ENCODE data around the gene MYH2. TPM values are rescaled to one million over a fixed set of nuclear protein-coding genes. Genes with fewer than 3 reads are reported as not detected.
"Not testable (repeated sequence)": the region's sequence is repeated elsewhere in the genome, so short reads cannot be mapped to it uniquely, and the experiment has no call there.

MYH2 gene
- polyA plus RNA-seq, 2 donors: 0.02 TPM; not detected in 1

DNA sequence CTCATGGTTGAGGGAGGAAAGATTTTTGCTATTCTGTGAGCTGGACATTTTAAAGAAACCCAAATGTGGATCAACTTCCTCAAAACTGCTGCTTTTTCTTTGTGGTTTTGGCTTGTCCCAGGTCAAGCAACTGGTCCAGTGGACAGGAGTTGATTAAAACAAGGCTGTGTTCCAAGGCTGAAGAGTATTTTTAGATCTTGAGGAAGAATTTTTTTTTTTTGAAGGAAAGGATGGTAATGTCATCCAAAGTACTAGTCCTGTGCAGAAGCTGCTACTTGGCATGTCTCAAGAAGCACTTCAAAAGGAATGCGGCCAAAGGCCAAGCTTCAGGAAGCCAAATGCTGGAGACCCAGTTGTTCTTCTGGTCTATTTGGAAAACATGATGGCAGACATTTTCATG, 8.0 kb upstream of the MYH2 start:
- Histone ChIP-seq H3K27me3 (ENCODE audit: control insufficient read depth in 1 of 2, insufficient read depth in 2 of 2, low read length in 2 of 2) (no peaks in the 10 kb centered on the region), H3K27ac (ENCODE audit: low read depth in 2 of 2, low read length in 1 of 2) (no peak overlapping the region), H3K36me3 (ENCODE audit: control insufficient read depth in 2 of 2, insufficient read depth in 2 of 2, low read length in 1 of 2) (no peaks in the 10 kb centered on the region), H3K4me3 (ENCODE audit: low read depth in 1 of 2, low read length in 2 of 2) (no peak overlapping the region), H3K9me3 (ENCODE audit: control insufficient read depth in 2 of 2, insufficient read depth in 1 of 2, low read depth in 1 of 2, low read length in 1 of 2) (no peaks in the 10 kb centered on the region), H3K4me1 (ENCODE audit: control insufficient read depth in 2 of 2, insufficient read depth in 2 of 2, low read length in 1 of 2) (no peaks in the 10 kb centered on the region)
- WGBS, 2 donors: 78 to 85% methylated on average over 1 of the region's 1 CpG

GRCh38 chr17:10556301-10557005, 7.0 kb upstream of the MYH2 start:
- Histone ChIP-seq H3K27ac (ENCODE audit: low read depth in 2 of 2, low read length in 1 of 2) (no peak overlapping the region), H3K9me3 (ENCODE audit: control insufficient read depth in 2 of 2, insufficient read depth in 1 of 2, low read depth in 1 of 2, low read length in 1 of 2) (no peaks in the 10 kb centered on the region), H3K4me3 (ENCODE audit: low read depth in 1 of 2, low read length in 2 of 2) (no peak overlapping the region), H3K27me3 (ENCODE audit: control insufficient read depth in 1 of 2, insufficient read depth in 2 of 2, low read length in 2 of 2) (no peaks in the 10 kb centered on the region), H3K36me3 (ENCODE audit: control insufficient read depth in 2 of 2, insufficient read depth in 2 of 2, low read length in 1 of 2) (no peaks in the 10 kb centered on the region), H3K4me1 (ENCODE audit: control insufficient read depth in 2 of 2, insufficient read depth in 2 of 2, low read length in 1 of 2) (no peaks in the 10 kb centered on the region)
- 50 to 56% methylated on average over 5 of the region's 5 CpGs for WGBS, 2 donors

DNA sequence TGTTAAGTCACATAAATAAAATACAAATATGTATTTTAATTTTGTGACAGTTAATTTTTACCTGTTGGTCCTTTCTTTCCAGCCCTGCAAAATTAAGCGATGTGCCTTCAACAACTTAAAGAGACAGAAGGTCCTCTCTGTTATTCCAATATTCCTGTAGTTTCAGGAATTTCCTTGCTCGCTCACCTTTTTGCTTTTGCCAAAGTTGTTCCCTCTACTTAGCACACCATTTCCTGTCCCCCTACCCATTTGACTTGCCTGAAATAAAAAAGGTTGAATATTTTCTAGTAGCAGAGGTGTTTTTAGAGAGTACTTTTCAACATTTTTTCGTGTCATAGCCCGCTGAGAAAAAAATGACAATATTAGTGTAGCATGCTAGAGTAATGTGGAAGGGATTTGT, 556 bp upstream of the MYH2 start:
- Histone ChIP-seq H3K9me3 (ENCODE audit: control insufficient read depth in 2 of 2, insufficient read depth in 1 of 2, low read depth in 1 of 2, low read length in 1 of 2) (no peaks in the 10 kb centered on the region), H3K4me1 (ENCODE audit: control insufficient read depth in 2 of 2, insufficient read depth in 2 of 2, low read length in 1 of 2) (no peaks in the 10 kb centered on the region), H3K36me3 (ENCODE audit: control insufficient read depth in 2 of 2, insufficient read depth in 2 of 2, low read length in 1 of 2) (no peaks in the 10 kb centered on the region), H3K27ac (ENCODE audit: low read depth in 2 of 2, low read length in 1 of 2) (no peak overlapping the region), H3K4me3 (ENCODE audit: low read depth in 1 of 2, low read length in 2 of 2) (no peak overlapping the region), H3K27me3 (ENCODE audit: control insufficient read depth in 1 of 2, insufficient read depth in 2 of 2, low read length in 2 of 2) (peaks cover 0 to 2% of the 10 kb centered on the region in 2 donors)
- 74 to 79% methylated on average over 4 of the region's 4 CpGs for WGBS, 2 donors

- Histone ChIP-seq H3K4me1 (ENCODE audit: control insufficient read depth in 2 of 2, insufficient read depth in 2 of 2, low read length in 1 of 2) (no peaks in the 10 kb centered on the region), H3K27me3 (ENCODE audit: control insufficient read depth in 1 of 2, insufficient read depth in 2 of 2, low read length in 2 of 2) (peaks cover 0 to 2% of the 10 kb centered on the region in 2 donors), H3K36me3 (ENCODE audit: control insufficient read depth in 2 of 2, insufficient read depth in 2 of 2, low read length in 1 of 2) (no peaks in the 10 kb centered on the region), H3K27ac (ENCODE audit: low read depth in 2 of 2, low read length in 1 of 2) (no peak overlapping the region), H3K4me3 (ENCODE audit: low read depth in 1 of 2, low read length in 2 of 2) (no peak overlapping the region), H3K9me3 (ENCODE audit: control insufficient read depth in 2 of 2, insufficient read depth in 1 of 2, low read depth in 1 of 2, low read length in 1 of 2) (no peaks in the 10 kb centered on the region)
- 72 to 76% methylated on average over 6 of the region's 6 CpGs for WGBS, 2 donors
Observed at GRCh38 chr17:10547351-10547750, 2.1 kb downstream of the MYH2 start.

DNA sequence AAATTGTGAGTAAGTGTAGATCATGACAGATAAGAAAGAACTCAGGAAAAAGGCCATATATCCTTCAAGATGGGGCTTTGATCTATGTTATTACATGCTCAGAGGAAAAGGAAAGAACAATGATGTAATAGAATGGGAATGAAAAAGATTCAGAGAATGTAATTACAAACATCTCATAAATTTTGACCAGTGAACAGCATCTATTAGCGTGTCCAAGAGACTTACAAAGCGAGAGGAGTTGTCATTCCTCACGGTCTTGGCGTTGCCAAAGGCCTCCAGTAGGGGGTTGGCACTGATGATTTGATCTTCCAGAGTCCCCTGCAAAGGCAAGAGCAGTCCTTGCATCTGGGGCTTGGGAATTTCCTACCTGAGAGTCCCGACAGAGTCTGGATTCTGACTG, 6.0 kb downstream of the MYH2 start:
- not testable (repeated sequence) for H3K36me3 ChIP-seq (ENCODE audit: control insufficient read depth in 2 of 2, insufficient read depth in 2 of 2, low read length in 1 of 2); H3K9me3 ChIP-seq (ENCODE audit: control insufficient read depth in 2 of 2, insufficient read depth in 1 of 2, low read depth in 1 of 2, low read length in 1 of 2); H3K27me3 ChIP-seq (ENCODE audit: control insufficient read depth in 1 of 2, insufficient read depth in 2 of 2, low read length in 2 of 2); H3K4me1 ChIP-seq (ENCODE audit: control insufficient read depth in 2 of 2, insufficient read depth in 2 of 2, low read length in 1 of 2); H3K4me3 ChIP-seq (ENCODE audit: low read depth in 1 of 2, low read length in 2 of 2); H3K27ac ChIP-seq (ENCODE audit: low read depth in 2 of 2, low read length in 1 of 2)
- WGBS, 2 donors: 63 to 67% methylated on average over 5 of the region's 5 CpGs

DNA sequence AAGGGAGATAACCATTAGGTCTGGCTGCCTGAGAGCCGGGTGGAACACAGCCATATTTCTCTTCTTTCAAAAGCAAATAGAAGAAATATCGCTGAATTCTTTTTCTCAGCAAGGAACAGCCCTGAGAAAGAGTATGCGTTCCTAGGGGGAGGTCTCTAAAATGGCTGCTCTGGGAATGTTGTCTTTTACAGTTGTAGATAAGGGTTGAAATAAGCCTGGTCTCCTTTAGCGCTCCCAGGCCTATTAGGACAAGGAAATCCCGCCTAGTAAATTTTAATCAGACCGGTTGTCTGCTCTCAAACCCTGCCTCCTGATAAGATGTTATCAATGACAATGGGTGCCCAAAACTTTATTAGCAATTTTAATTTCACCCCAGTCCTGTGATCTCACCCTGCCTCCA, 8.3 kb downstream of the MYH2 start:
- not testable (repeated sequence) for H3K9me3 ChIP-seq (ENCODE audit: control insufficient read depth in 2 of 2, insufficient read depth in 1 of 2, low read depth in 1 of 2, low read length in 1 of 2); H3K36me3 ChIP-seq (ENCODE audit: control insufficient read depth in 2 of 2, insufficient read depth in 2 of 2, low read length in 1 of 2); H3K27me3 ChIP-seq (ENCODE audit: control insufficient read depth in 1 of 2, insufficient read depth in 2 of 2, low read length in 2 of 2); H3K4me1 ChIP-seq (ENCODE audit: control insufficient read depth in 2 of 2, insufficient read depth in 2 of 2, low read length in 1 of 2); H3K4me3 ChIP-seq (ENCODE audit: low read depth in 1 of 2, low read length in 2 of 2); H3K27ac ChIP-seq (ENCODE audit: low read depth in 2 of 2, low read length in 1 of 2)
- WGBS, 2 donors: 93 to 94% methylated on average over 6 of the region's 6 CpGs

DNA sequence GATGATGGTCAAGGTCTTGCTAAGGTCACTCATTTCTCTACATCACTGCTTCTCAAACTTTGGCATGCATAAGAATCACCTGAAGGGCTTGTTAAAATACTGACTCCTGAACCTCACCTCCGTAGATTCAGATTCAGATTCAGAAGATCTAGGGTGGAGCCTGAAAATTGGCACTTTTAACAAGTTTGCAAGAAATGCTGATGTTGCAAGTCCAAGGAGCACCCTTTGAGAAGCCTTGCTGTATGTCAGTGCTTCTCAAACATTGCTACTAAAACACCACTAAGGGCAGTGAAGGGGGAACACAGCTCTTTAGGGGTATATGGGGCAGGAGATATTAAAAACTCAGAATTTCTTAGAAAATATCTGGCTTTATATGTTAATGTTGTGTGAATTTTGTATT, 17.4 kb downstream of the MYH2 start:
- no peaks in the 10 kb centered on the region for H3K4me1 ChIP-seq (ENCODE audit: control insufficient read depth in 2 of 2, insufficient read depth in 2 of 2, low read length in 1 of 2)
- 65% methylated on average over 1 of the region's 1 CpG for WGBS, 2 donors
- no peaks in the 10 kb centered on the region for H3K27me3 ChIP-seq (ENCODE audit: control insufficient read depth in 1 of 2, insufficient read depth in 2 of 2, low read length in 2 of 2)
- no peak overlapping the region for H3K4me3 ChIP-seq (ENCODE audit: low read depth in 1 of 2, low read length in 2 of 2)
- no peak overlapping the region for H3K27ac ChIP-seq (ENCODE audit: low read depth in 2 of 2, low read length in 1 of 2)
- no peaks in the 10 kb centered on the region for H3K36me3 ChIP-seq (ENCODE audit: control insufficient read depth in 2 of 2, insufficient read depth in 2 of 2, low read length in 1 of 2)
- no peaks in the 10 kb centered on the region for H3K9me3 ChIP-seq (ENCODE audit: control insufficient read depth in 2 of 2, insufficient read depth in 1 of 2, low read depth in 1 of 2, low read length in 1 of 2)

DNA sequence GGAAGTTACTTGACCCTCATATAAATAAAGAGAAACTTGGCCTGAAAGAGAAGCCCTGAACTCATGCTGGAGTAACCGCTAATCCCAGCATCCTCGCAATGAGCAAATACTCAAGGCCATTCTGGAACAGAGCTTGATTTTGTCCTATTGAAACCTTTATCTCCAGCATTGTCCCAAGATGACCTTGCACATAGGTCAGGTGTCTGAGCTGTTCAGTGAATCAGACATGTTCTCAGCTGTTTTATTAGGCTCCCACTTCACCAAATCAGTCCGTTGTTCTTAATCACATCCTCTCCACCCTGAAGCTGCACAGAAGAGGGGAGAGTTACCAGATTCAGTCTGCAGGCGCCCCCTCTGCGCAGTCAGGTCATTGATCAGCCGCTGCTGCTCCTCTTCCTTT, 22.0 kb downstream of the MYH2 start:
- Histone ChIP-seq H3K27me3 (ENCODE audit: control insufficient read depth in 1 of 2, insufficient read depth in 2 of 2, low read length in 2 of 2) (no peaks in the 10 kb centered on the region), H3K4me1 (ENCODE audit: control insufficient read depth in 2 of 2, insufficient read depth in 2 of 2, low read length in 1 of 2) (no peaks in the 10 kb centered on the region), H3K27ac (ENCODE audit: low read depth in 2 of 2, low read length in 1 of 2) (no peak overlapping the region), H3K36me3 (ENCODE audit: control insufficient read depth in 2 of 2, insufficient read depth in 2 of 2, low read length in 1 of 2) (no peaks in the 10 kb centered on the region), H3K4me3 (ENCODE audit: low read depth in 1 of 2, low read length in 2 of 2) (no peak overlapping the region), H3K9me3 (ENCODE audit: control insufficient read depth in 2 of 2, insufficient read depth in 1 of 2, low read depth in 1 of 2, low read length in 1 of 2) (no peaks in the 10 kb centered on the region)
- 81 to 82% methylated on average over 6 of the region's 6 CpGs for WGBS, 2 donors

DNA sequence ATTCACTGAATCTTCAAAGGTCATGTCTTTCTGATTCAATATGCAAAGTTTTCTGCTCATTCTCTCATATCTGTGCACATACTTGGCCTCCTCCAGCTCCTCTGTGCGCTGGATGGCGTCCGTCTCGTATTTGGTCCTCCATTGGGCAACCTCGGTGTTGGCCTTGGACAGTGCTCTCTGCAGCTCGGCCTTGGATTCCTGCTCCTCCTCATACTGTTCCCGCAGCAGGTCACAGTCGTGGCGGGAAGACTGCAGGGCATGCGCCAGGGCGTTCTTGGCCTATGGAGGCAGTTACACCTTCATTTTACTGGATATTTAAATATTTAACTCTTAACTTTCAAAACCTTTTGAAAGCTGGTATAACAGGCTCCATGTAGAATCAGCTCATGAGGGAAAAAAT, 22.9 kb downstream of the MYH2 start:
- 89 to 90% methylated on average over 11 of the region's 11 CpGs for WGBS, 2 donors
- no peak overlapping the region for H3K4me3 ChIP-seq (ENCODE audit: low read depth in 1 of 2, low read length in 2 of 2)

DNA sequence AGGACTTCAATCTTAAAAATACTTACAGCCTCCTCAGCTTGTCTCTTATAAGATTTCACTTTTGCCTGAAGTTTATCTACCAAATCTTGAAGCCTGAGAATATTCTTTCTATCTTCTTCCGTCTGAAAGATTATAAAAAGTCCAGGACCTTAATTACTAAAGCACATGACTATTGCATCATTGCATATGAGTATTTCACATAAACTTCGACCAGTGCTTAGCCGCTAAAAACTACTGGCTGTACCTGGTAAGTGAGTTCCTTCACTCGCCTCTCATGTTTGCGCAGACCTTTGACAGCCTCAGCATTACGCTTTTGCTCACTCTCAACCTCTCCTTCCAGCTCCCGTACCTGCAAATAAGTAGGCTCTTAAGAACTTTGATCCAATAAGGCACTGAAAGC, 26.4 kb downstream of the MYH2 start:
- Histone ChIP-seq H3K9me3 (ENCODE audit: control insufficient read depth in 2 of 2, insufficient read depth in 1 of 2, low read depth in 1 of 2, low read length in 1 of 2) (no peaks in the 10 kb centered on the region), H3K4me1 (ENCODE audit: control insufficient read depth in 2 of 2, insufficient read depth in 2 of 2, low read length in 1 of 2) (no peaks in the 10 kb centered on the region)

More for the DNA sequence above, 22.9 kb downstream of the MYH2 start:
- H3K27ac ChIP-seq (ENCODE audit: low read depth in 2 of 2, low read length in 1 of 2): no peak overlapping the region
- H3K9me3 ChIP-seq (ENCODE audit: control insufficient read depth in 2 of 2, insufficient read depth in 1 of 2, low read depth in 1 of 2, low read length in 1 of 2): no peaks in the 10 kb centered on the region
- no peaks in the 10 kb centered on the region for H3K4me1 ChIP-seq (ENCODE audit: control insufficient read depth in 2 of 2, insufficient read depth in 2 of 2, low read length in 1 of 2)
- H3K27me3 ChIP-seq (ENCODE audit: control insufficient read depth in 1 of 2, insufficient read depth in 2 of 2, low read length in 2 of 2): no peaks in the 10 kb centered on the region
- no peaks in the 10 kb centered on the region for H3K36me3 ChIP-seq (ENCODE audit: control insufficient read depth in 2 of 2, insufficient read depth in 2 of 2, low read length in 1 of 2)

More for the DNA sequence above, 26.4 kb downstream of the MYH2 start:
- 88 to 92% methylated on average over 7 of the region's 7 CpGs for WGBS, 2 donors
- H3K36me3 ChIP-seq (ENCODE audit: control insufficient read depth in 2 of 2, insufficient read depth in 2 of 2, low read length in 1 of 2): no peaks in the 10 kb centered on the region
- H3K27me3 ChIP-seq (ENCODE audit: control insufficient read depth in 1 of 2, insufficient read depth in 2 of 2, low read length in 2 of 2): no peaks in the 10 kb centered on the region
- H3K4me3 ChIP-seq (ENCODE audit: low read depth in 1 of 2, low read length in 2 of 2): no peak overlapping the region
- no peak overlapping the region for H3K27ac ChIP-seq (ENCODE audit: low read depth in 2 of 2, low read length in 1 of 2)
